ENCODE results near the gene ARMC3.
"Not testable (repeated sequence)": the region's sequence is repeated elsewhere in the genome, so short reads cannot be mapped to it uniquely, and the experiment has no call there.

The ARMC3 gene

GRCh38 chr10:23053036-23053435, 125.2 kb downstream of the ARMC3 start:
- no peak for DNase-seq

- no peak for DNase-seq
Measured at GRCh38 chr10:23055424-23056185, 127.8 kb downstream of the ARMC3 start.

GRCh38 chr10:23056186-23056579, 128.3 kb downstream of the ARMC3 start:
- DNase-seq = no peak

GRCh38 chr10:23058366-23058765, 130.5 kb downstream of the ARMC3 start:
- no peak for DNase-seq

GRCh38 chr10:23060918-23061317, 133.1 kb downstream of the ARMC3 start:
- DNase-seq = no peak

- no peak for DNase-seq
Measured at GRCh38 chr10:23063045-23063972, 135.5 kb downstream of the ARMC3 start.

GRCh38 chr10:23063973-23064812, 136.3 kb downstream of the ARMC3 start:
- DNase-seq = no peak

- not testable (repeated sequence) for DNase-seq
Measured at GRCh38 chr10:23064813-23065114, 136.9 kb downstream of the ARMC3 start.

GRCh38 chr10:23065181-23065948, 137.5 kb downstream of the ARMC3 start:
- DNase-seq = peak; percentile 34

- DNase-seq = no peak
Measured at GRCh38 chr10:23067337-23067736, 139.5 kb downstream of the ARMC3 start.

GRCh38 chr10:23067939-23068775, 140.3 kb downstream of the ARMC3 start:
- DNase-seq = peak; percentile 56

- no peak for DNase-seq
Measured at GRCh38 chr10:23069019-23069815, 141.4 kb downstream of the ARMC3 start.

- DNase-seq = not testable (repeated sequence)
Measured at GRCh38 chr10:23070092-23070912, 142.4 kb downstream of the ARMC3 start.

GRCh38 chr10:23070913-23071218, 143.0 kb downstream of the ARMC3 start:
- no peak for DNase-seq

GRCh38 chr10:23072593-23072992, 144.7 kb downstream of the ARMC3 start:
- not testable (repeated sequence) for DNase-seq

- DNase-seq = no peak
Measured at GRCh38 chr10:23073527-23073926, 145.7 kb downstream of the ARMC3 start.

GRCh38 chr10:23075672-23076071, 147.8 kb downstream of the ARMC3 start:
- DNase-seq = no peak

- DNase-seq = no peak
Measured at GRCh38 chr10:23078114-23078513, 150.3 kb downstream of the ARMC3 start.

- DNase-seq = no peak
Measured at GRCh38 chr10:23079700-23080099, 151.8 kb downstream of the ARMC3 start.

GRCh38 chr10:23080262-23080661, 152.4 kb downstream of the ARMC3 start:
- no peak for DNase-seq
